HG03342 (cell line): Measurements from ENCODE around the gene CPLX4.

Experiments
- ATAC-seq: cut with Tn5 transposase; IDR thresholded peaks from one replicate; pipeline ENCODE4 v1.9.1; 2021; ENCODE audit warnings: mild to moderate bottlenecking, moderate library complexity; ENCODE audit not compliant: unreplicated experiment

CPLX4 gene

GRCh38 chr18:59308248-59308937, 10.1 kb downstream of the CPLX4 start:
- ATAC-seq: peak; percentile 94

- no peak for ATAC-seq
Observed at GRCh38 chr18:59306640-59307039, 11.8 kb downstream of the CPLX4 start.

- ATAC-seq: no peak
Observed at GRCh38 chr18:59305295-59305694, 13.2 kb downstream of the CPLX4 start.

- ATAC-seq: no peak
Observed at GRCh38 chr18:59303656-59304195, 14.7 kb downstream of the CPLX4 start.

GRCh38 chr18:59303006-59303405, 15.4 kb downstream of the CPLX4 start:
- ATAC-seq: no peak

- no peak for ATAC-seq
Observed at GRCh38 chr18:59301929-59302328, 16.5 kb downstream of the CPLX4 start.

GRCh38 chr18:59300676-59301285, 17.7 kb downstream of the CPLX4 start:
- ATAC-seq: no peak

GRCh38 chr18:59298871-59299270, 19.6 kb downstream of the CPLX4 start:
- no peak for ATAC-seq

GRCh38 chr18:59293317-59293716, 25.1 kb downstream of the CPLX4 start:
- no peak for ATAC-seq

- ATAC-seq: no peak
Observed at GRCh38 chr18:59286341-59286740, 32.1 kb downstream of the CPLX4 start.

- ATAC-seq: no peak
Observed at GRCh38 chr18:59282341-59282740, 36.1 kb downstream of the CPLX4 start.

- ATAC-seq: no peak
Observed at GRCh38 chr18:59279722-59280121, 38.7 kb downstream of the CPLX4 start.

GRCh38 chr18:59279193-59279592, 39.3 kb downstream of the CPLX4 start:
- no peak for ATAC-seq

- no peak for ATAC-seq
Observed at GRCh38 chr18:59278793-59279192, 39.7 kb downstream of the CPLX4 start.

GRCh38 chr18:59276047-59276446, 42.4 kb downstream of the CPLX4 start:
- ATAC-seq: no peak

GRCh38 chr18:59275406-59275949, 43.0 kb downstream of the CPLX4 start:
- no peak for ATAC-seq

- no peak for ATAC-seq
Observed at GRCh38 chr18:59274533-59274928, 43.9 kb downstream of the CPLX4 start.

- no peak for ATAC-seq
Observed at GRCh38 chr18:59273759-59274532, 44.5 kb downstream of the CPLX4 start.

GRCh38 chr18:59272891-59273758, 45.3 kb downstream of the CPLX4 start, which contains the start of gene RAX:
RAX (minus strand) TSS chr18:59273454; CDS start chr18:59273206, 248 bp downstream.
- peak; percentile 45 for ATAC-seq

GRCh38 chr18:59272221-59272888, 46.1 kb downstream of the CPLX4 start:
- no peak for ATAC-seq
